T follicular helper cell (primary cell): Measurements from ENCODE around the gene NTSR1.

Experiments used
- DNase-seq: peaks from one replicate; pipeline ENCODE4 v3.0.0-alpha.2; 2020; ENCODE audit warnings: low read depth

The NTSR1 gene

DNA sequence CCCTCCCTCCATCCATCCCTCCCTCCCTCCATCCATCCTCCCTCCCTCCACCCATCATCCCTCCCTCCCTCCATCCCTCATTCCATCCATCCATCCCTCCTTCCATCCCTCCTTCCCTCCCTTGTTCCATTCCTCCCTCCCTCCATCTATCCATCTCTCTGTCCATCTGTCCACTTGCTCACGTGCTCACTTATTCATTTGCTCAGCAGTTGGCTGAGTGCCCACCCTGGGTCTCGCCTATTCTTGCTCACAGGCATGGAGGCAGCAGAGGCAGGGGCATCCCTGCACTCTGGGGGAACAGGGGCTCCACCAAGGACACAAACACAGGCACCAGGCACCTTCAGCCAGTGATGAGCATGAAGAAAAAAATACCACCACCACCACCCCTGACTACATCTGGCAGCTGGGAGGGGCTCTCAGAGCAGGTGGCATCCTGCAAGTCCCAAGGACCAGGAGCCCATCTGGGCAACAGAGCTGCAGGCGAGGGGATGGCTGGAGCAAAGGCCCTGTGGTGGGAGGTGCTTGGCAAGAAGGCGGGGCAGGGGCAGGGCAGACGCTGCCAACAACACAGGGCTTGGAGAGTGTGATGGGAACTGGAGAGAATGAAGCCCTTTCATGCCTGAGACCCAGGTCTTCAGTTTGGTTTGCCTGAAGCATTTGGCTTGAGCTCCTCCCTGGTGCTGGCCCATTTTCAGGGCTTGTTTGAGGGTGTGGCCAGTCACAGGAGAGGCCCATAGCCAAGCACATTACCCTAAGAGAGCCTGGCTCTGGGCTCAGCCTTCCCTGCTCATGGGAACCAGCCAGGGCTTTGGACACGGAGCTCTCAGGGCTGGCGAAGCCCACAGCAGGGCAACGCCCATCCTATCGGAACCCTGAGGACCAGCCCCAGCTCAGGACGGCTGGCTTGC lies 47.4 kb downstream of the NTSR1 start:
- no peak for DNase-seq

- DNase-seq, result no peak
These were observed 49.7 kb downstream of the NTSR1 start for GRCh38 chr20:62758226-62758912.

GRCh38 chr20:62759981-62760431 lies 51.4 kb downstream of the NTSR1 start:
- DNase-seq, result no peak

DNA sequence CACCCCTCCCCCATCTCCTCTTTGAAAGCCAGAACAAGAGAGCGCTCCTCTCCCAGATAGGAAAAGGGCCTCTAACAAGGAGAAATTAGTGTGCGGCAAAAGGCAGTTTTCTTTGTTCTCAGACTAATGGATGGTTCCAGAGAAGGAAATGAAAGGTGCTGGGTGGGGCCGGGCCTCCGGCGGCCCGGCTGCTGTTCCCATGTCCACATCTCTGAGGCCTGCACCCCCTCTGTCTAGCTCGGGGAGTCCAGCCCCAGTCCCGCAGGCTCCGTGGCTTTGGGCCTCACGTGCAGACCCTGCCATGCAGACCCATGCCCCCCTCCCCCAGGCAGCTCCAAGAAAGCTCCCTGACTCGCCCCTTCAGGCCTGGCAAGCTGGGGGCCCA lies 51.8 kb downstream of the NTSR1 start:
- no peak for DNase-seq

DNA sequence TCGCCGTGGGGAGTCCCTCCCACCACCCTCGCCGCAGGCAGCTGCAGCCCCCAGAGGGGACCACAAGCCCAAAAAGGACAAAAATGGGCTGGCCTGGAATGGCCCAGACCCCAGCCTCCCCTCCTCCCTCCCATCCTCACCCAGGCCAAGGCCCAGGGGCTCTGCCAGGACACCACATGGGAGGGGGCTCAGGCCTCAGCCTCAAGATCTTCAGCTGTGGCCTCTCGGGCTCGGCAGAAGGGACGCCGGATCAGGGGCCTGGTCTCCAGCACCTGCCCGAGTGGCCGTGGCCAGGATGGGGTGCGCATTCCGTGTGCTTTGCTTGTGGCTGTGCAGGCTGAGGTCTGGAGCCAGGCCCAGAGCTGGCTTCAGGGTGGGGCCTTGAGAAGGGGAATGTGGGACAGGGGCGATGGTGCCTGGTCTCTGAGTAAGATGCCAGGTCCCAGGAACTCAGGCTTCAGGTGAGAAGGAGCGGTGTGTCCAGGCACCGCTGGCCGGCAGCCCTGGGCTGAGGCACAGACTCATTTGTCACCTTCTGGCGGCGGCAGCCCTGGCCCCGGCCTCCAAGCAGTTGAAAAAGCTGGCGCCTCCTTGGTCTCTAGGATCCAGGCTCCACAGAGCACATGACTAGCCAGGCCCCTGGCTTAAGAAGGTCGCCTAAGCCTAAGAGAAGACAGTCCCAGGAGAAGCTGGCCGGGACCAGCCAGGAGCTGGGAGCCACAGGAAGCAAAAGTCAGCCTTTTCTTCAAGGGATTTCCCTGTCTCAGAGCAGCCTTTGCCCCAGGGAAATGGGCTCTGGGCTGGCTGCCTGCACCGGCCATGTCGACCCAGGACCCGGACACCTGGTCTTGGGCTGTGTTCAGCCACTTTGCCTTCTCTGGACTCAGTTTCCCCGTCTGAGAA lies 52.5 kb downstream of the NTSR1 start:
- DNase-seq, result no peak

DNA sequence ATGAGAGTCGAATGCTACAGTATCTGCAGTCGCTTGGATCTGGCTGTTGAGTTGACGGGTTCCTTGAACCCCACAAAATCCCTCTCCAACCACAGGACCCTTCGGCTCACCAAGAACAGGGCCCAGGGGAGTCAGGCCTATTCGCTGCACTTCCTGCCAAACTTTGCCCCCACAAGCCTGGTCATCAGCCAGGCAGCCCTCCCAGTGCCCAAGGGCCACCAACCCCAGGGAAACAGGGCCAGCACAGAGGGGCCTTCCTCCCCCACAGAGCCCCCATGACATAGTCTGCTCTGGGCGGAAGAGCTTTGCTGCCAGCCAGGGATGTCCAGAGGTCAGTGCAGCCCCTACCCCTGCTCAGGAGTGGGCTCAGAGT lies 53.1 kb downstream of the NTSR1 start:
- DNase-seq, result no peak

- no peak for DNase-seq
These were observed 53.7 kb downstream of the NTSR1 start for GRCh38 chr20:62762376-62762775.

GRCh38 chr20:62762801-62763368 lies 54.2 kb downstream of the NTSR1 start:
- DNase-seq, result no peak

- no peak for DNase-seq
These were observed 54.8 kb downstream of the NTSR1 start for GRCh38 chr20:62763404-62763803.

- DNase-seq, result no peak
These were observed 55.7 kb downstream of the NTSR1 start for GRCh38 chr20:62764156-62764935.

DNA sequence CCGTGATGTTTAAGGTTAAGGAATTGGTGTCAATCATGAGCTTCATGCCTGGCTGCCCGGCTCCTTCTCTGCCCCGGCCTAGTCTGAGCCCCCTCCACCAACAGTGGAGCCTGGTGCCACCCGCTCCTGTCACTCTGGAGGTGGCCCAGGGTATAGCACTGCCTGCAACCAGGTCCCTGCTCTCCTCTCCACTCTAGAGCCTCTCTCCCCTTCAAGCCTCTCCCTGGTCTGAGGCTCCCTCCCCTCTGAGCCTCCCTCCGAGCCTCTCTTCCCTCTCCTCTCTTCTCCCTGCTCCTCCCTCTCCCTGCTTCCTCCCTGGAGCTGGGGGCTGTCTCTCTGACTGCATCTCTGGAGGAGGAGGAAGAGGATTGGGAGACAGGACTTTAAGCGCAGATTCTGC lies 56.4 kb downstream of the NTSR1 start:
- no peak for DNase-seq

GRCh38 chr20:62765432-62766070 lies 56.9 kb downstream of the NTSR1 start:
- DNase-seq, result no peak

- no peak for DNase-seq
These were observed 57.4 kb downstream of the NTSR1 start for GRCh38 chr20:62766071-62766450.

DNA sequence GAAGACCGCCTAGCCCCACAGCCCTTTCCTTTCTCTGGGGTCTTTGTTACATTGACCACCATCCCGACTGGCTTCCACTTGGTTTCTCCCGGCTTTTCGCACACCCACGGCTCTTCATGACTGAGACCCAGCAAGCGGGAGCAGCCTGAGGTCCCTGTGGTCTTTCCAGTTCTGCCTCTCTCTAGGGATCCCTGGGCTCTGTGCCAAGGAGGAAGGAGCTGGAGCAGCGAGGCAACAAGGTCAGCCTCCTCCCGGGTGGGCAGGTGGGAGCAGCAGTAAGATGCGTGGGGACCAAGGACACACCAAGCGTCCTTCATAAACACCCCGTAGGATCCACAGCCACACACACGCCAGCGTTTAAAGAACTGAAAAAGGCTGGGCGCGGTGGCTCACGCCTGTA lies 58.1 kb downstream of the NTSR1 start:
- DNase-seq, result no peak

DNA sequence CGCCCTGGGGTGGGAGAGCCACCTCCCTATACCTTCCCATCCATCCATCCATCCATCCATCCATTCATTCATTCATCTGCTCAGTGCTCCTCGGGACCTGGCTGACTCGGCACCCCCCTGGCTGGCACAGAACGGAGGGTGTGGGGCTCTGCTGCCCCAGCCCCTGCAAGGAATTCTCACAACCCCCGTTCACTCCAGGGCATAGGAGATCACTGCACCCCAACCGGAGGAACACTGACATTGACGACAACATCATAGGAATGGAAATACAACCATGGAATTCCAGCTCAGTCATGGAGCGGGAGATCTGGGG lies 59.6 kb downstream of the NTSR1 start:
- no peak for DNase-seq

DNA sequence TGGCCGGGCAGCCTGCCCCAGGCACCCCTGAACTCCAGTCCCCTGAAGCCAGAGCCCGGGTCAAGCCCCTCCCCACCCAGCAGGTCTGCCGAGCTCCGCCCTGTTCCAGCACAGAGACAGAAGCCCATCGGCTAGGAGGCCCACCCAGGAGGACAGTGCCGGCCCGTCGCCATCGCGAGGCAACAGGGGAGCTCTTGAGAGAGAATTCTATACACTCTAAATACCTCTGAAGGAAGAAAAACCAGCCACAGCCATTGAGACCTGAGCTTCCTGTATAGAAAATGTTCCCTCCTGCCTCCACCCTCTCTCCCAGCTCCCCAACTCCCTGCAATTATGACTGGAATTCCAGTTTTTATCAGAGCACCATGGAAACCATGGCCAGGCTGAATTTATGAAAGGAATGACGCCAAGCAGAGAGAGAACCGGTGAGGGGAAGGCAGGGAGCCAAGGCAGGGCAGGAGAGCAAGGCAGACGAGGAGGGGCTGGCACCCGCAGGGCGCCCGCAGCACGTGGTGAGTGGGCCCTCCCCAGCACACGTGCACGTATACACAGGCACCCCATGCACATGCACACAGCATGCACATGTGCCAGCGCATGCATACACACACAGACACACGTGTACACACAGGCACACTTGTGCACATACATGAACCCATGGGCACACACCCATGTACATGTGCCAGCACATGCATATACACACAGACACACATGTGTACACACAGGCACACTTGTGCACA lies 60.1 kb downstream of the NTSR1 start:
- DNase-seq, result no peak

- DNase-seq, result no peak
These were observed 60.9 kb downstream of the NTSR1 start for GRCh38 chr20:62769346-62770071.

- DNase-seq, result no peak
These were observed 61.7 kb downstream of the NTSR1 start for GRCh38 chr20:62770111-62770910.

- DNase-seq, result no peak
These were observed 62.3 kb downstream of the NTSR1 start for GRCh38 chr20:62770916-62771315.
